Activated CD4-positive, alpha-beta T cell treated with anti-CD3 and anti-CD28 coated beads, Interleukin-2, amount 10 ng/mL, durations not matched to agents 7 days and 5 days (primary cell): ENCODE data around the gene DECR2. TPM values are rescaled to one million over a fixed set of nuclear protein-coding genes. Genes with fewer than 3 reads are reported as not detected.
A peak's percentile ranks its signal among the peaks of the same experiment; 100 is the strongest.

Source experiments
- CTCF ChIA-PET: fragments of 350-600 bp; sonication (Branson Sonifier 250); formaldehyde crosslinking; loops from one replicate; lab custom pipeline; 2021; ENCODE audit warnings: antibody characterized with exemption; lab: Charles Lee
- POLR2A ChIA-PET: fragments of 350-600 bp; sonication (Branson Sonifier 250); formaldehyde crosslinking; loops from one replicate; lab custom pipeline; 2021; ENCODE audit warnings: antibody characterized with exemption; lab: Charles Lee
- DNase-seq: peaks from one replicate; pipeline ENCODE4 v3.0.0-alpha.2; 2020
- H3K27ac Mint-ChIP-seq: one replicate; pipeline ENCODE4 v1.8.0; 2021; ENCODE audit warnings: mild to moderate bottlenecking, moderate library complexity, mixed read lengths
- H3K27me3 Mint-ChIP-seq: one replicate; pipeline ENCODE4 v1.8.0; 2021; ENCODE audit warnings: mixed read lengths
- H3K36me3 Mint-ChIP-seq: one replicate; pipeline ENCODE4 v1.8.0; 2021; ENCODE audit warnings: low read depth, mixed read lengths
- H3K4me1 Mint-ChIP-seq: one replicate; pipeline ENCODE4 v1.8.0; 2021; ENCODE audit warnings: mixed read lengths
- H3K4me3 Mint-ChIP-seq: one replicate; pipeline ENCODE4 v1.8.0; 2021; ENCODE audit warnings: mild to moderate bottlenecking, moderate library complexity, mixed read lengths
- H3K9me3 Mint-ChIP-seq: one replicate; pipeline ENCODE4 v1.8.0; 2021; ENCODE audit warnings: mixed read lengths
- total RNA-seq, 2 experiments: library from RNA; stranded (reverse); gene quantifications; one replicate each; pipeline ENCODE4 v1.2.3, GENCODE V29; 2021

DECR2 gene
- total RNA-seq, 2 experiments from 2014 or later = 5.3 to 6.9 TPM

GRCh38 chr16:425082-425718, 23.5 kb downstream of the DECR2 start, which contains the start of gene RAB11FIP3:
Gene RAB11FIP3, plus strand, starts transcription at chr16:425649. Its CDS starts 358 bp downstream, at chr16:426007.
- H3K4me1 Mint-ChIP-seq = peaks cover 28% of the 10 kb centered on the region
- ChIA-PET POLR2A (no interaction called here), CTCF (interaction anchor here (1.2 kb wide), 1 partner anchor 11 kb away, joined by 3 read pairs; no protein-coding TSS in a partner anchor)
- peak within 1 kb of the TSS; percentile 87 for H3K27ac Mint-ChIP-seq
- H3K36me3 Mint-ChIP-seq = peaks cover 5% of the 10 kb centered on the region
- peaks cover 11% of the 10 kb centered on the region for H3K27me3 Mint-ChIP-seq
- peak within 1 kb of the TSS; percentile 81 for H3K4me3 Mint-ChIP-seq
- H3K9me3 Mint-ChIP-seq = no peaks in the 10 kb centered on the region
- peak; percentile 84 for DNase-seq

- Mint-ChIP-seq H3K36me3 (peaks cover 5% of the 10 kb centered on the region), H3K9me3 (no peaks in the 10 kb centered on the region), H3K27me3 (peaks cover 11% of the 10 kb centered on the region), H3K4me3 (peak overlapping the region; percentile 81), H3K27ac (peak overlapping the region; percentile 64), H3K4me1 (peaks cover 28% of the 10 kb centered on the region)
- POLR2A ChIA-PET = interaction anchor here (0.7 kb wide), 1 partner anchor 12 kb away, joined by 3 read pairs; no protein-coding TSS in a partner anchor
- CTCF ChIA-PET = no interaction called here
- no peak for DNase-seq
These were observed 24.0 kb downstream of the DECR2 start for GRCh38 chr16:425740-426114.

- Mint-ChIP-seq H3K27me3 (peaks cover 11% of the 10 kb centered on the region), H3K4me1 (peaks cover 28% of the 10 kb centered on the region), H3K27ac (peak overlapping the region; percentile 48), H3K36me3 (peaks cover 5% of the 10 kb centered on the region), H3K4me3 (peak overlapping the region; percentile 69), H3K9me3 (no peaks in the 10 kb centered on the region)
- DNase-seq = no peak
- ChIA-PET POLR2A (interaction anchor here (0.7 kb wide), 1 partner anchor 12 kb away, joined by 3 read pairs; no protein-coding TSS in a partner anchor), CTCF (no interaction called here)
These were observed 24.6 kb downstream of the DECR2 start for GRCh38 chr16:426115-426905.

- Mint-ChIP-seq H3K9me3 (no peaks in the 10 kb centered on the region), H3K4me3 (peak overlapping the region; percentile 69), H3K4me1 (peaks cover 28% of the 10 kb centered on the region), H3K27me3 (peaks cover 11% of the 10 kb centered on the region), H3K36me3 (peaks cover 5% of the 10 kb centered on the region), H3K27ac (peak overlapping the region; percentile 48)
- ChIA-PET POLR2A (no interaction called here), CTCF (no interaction called here)
- no peak for DNase-seq
These were observed 25.2 kb downstream of the DECR2 start for GRCh38 chr16:426906-427249.

- Mint-ChIP-seq H3K36me3 (peaks cover 5% of the 10 kb centered on the region), H3K4me1 (peaks cover 28% of the 10 kb centered on the region), H3K4me3 (peak overlapping the region; percentile 69), H3K9me3 (no peaks in the 10 kb centered on the region), H3K27ac (peak overlapping the region; percentile 27), H3K27me3 (peaks cover 11% of the 10 kb centered on the region)
- no peak for DNase-seq
- CTCF ChIA-PET = no interaction called here
- POLR2A ChIA-PET = no interaction called here
These were observed 25.6 kb downstream of the DECR2 start for GRCh38 chr16:427250-427649.

- Mint-ChIP-seq H3K27ac (no peak overlapping the region), H3K36me3 (peaks cover 9% of the 10 kb centered on the region), H3K4me3 (no peak overlapping the region), H3K9me3 (no peaks in the 10 kb centered on the region), H3K4me1 (peaks cover 20% of the 10 kb centered on the region), H3K27me3 (no peaks in the 10 kb centered on the region)
- CTCF ChIA-PET = interaction anchor here (0.6 kb wide), 1 partner anchor 1773 kb away, joined by 3 read pairs; no protein-coding TSS in a partner anchor
- DNase-seq = no peak
- POLR2A ChIA-PET = no interaction called here
These were observed 29.2 kb downstream of the DECR2 start for GRCh38 chr16:430904-431303.

- no peak for DNase-seq
- H3K9me3 Mint-ChIP-seq = no peaks in the 10 kb centered on the region
- no peaks in the 10 kb centered on the region for H3K36me3 Mint-ChIP-seq
- H3K27ac Mint-ChIP-seq = no peak overlapping the region
- ChIA-PET POLR2A (no interaction called here), CTCF (no interaction called here)
- H3K4me1 Mint-ChIP-seq = no peaks in the 10 kb centered on the region
- no peaks in the 10 kb centered on the region for H3K27me3 Mint-ChIP-seq
- H3K4me3 Mint-ChIP-seq = no peak overlapping the region
These were observed 38.9 kb downstream of the DECR2 start for GRCh38 chr16:440627-441026.

GRCh38 chr16:441447-441846, 39.8 kb downstream of the DECR2 start:
- no peak overlapping the region for H3K4me3 Mint-ChIP-seq
- ChIA-PET CTCF (no interaction called here), POLR2A (no interaction called here)
- no peaks in the 10 kb centered on the region for H3K36me3 Mint-ChIP-seq
- DNase-seq = no peak
- no peaks in the 10 kb centered on the region for H3K4me1 Mint-ChIP-seq
- no peaks in the 10 kb centered on the region for H3K27me3 Mint-ChIP-seq
- no peaks in the 10 kb centered on the region for H3K9me3 Mint-ChIP-seq
- no peak overlapping the region for H3K27ac Mint-ChIP-seq

- Mint-ChIP-seq H3K36me3 (no peaks in the 10 kb centered on the region), H3K27ac (no peak overlapping the region), H3K27me3 (no peaks in the 10 kb centered on the region), H3K4me3 (no peak overlapping the region), H3K4me1 (no peaks in the 10 kb centered on the region), H3K9me3 (no peaks in the 10 kb centered on the region)
- ChIA-PET CTCF (no interaction called here), POLR2A (no interaction called here)
- DNase-seq = no peak
These were observed 41.3 kb downstream of the DECR2 start for GRCh38 chr16:442976-443375.

GRCh38 chr16:444027-444426, 42.3 kb downstream of the DECR2 start:
- no peak overlapping the region for H3K27ac Mint-ChIP-seq
- H3K4me3 Mint-ChIP-seq = no peak overlapping the region
- no peaks in the 10 kb centered on the region for H3K4me1 Mint-ChIP-seq
- no peak for DNase-seq
- no peaks in the 10 kb centered on the region for H3K36me3 Mint-ChIP-seq
- H3K27me3 Mint-ChIP-seq = no peaks in the 10 kb centered on the region
- H3K9me3 Mint-ChIP-seq = no peaks in the 10 kb centered on the region
- CTCF ChIA-PET = interaction anchor here (0.5 kb wide), 1 partner anchor 57 kb away, joined by 5 read pairs; no protein-coding TSS in a partner anchor
- POLR2A ChIA-PET = no interaction called here

- Mint-ChIP-seq H3K27ac (no peak overlapping the region), H3K36me3 (no peaks in the 10 kb centered on the region), H3K4me1 (no peaks in the 10 kb centered on the region), H3K27me3 (no peaks in the 10 kb centered on the region), H3K4me3 (no peak overlapping the region), H3K9me3 (no peaks in the 10 kb centered on the region)
- no peak for DNase-seq
- ChIA-PET POLR2A (no interaction called here), CTCF (no interaction called here)
These were observed 43.9 kb downstream of the DECR2 start for GRCh38 chr16:445566-445965.

- Mint-ChIP-seq H3K9me3 (no peaks in the 10 kb centered on the region), H3K4me1 (peaks cover 6% of the 10 kb centered on the region), H3K27me3 (no peaks in the 10 kb centered on the region), H3K27ac (no peak overlapping the region), H3K36me3 (no peaks in the 10 kb centered on the region), H3K4me3 (no peak overlapping the region)
- CTCF ChIA-PET = no interaction called here
- POLR2A ChIA-PET = no interaction called here
- no peak for DNase-seq
These were observed 48.7 kb downstream of the DECR2 start for GRCh38 chr16:450385-450784.

GRCh38 chr16:450785-451512, 49.3 kb downstream of the DECR2 start:
- peaks cover 6% of the 10 kb centered on the region for H3K4me1 Mint-ChIP-seq
- H3K9me3 Mint-ChIP-seq = no peaks in the 10 kb centered on the region
- no peak for DNase-seq
- no peak overlapping the region for H3K27ac Mint-ChIP-seq
- ChIA-PET POLR2A (no interaction called here), CTCF (no interaction called here)
- H3K27me3 Mint-ChIP-seq = no peaks in the 10 kb centered on the region
- H3K4me3 Mint-ChIP-seq = no peak overlapping the region
- no peaks in the 10 kb centered on the region for H3K36me3 Mint-ChIP-seq
